HEK293 (cell line): Measurements from ENCODE around the gene PLAAT4.

ENCODE experiments used
- HOXC10 ChIP-seq: sonication (generic); formaldehyde crosslinking; IDR thresholded peaks from 2 replicates; pipeline ENCODE4 v1.8.1; 2023; ENCODE audit warnings: mild to moderate bottlenecking, missing genetic modification reagents
- YY1 ChIP-seq: fragments of 450-650 bp; formaldehyde crosslinking; IDR thresholded peaks from 2 replicates; pipeline ENCODE4 v1.5.1; 2018; ENCODE audit warnings: missing biosample characterization, missing genetic modification characterization
- ZNF548 ChIP-seq: fragments of 450-650 bp; formaldehyde crosslinking; IDR thresholded peaks from 2 replicates; pipeline ENCODE4 v1.5.1; 2016; ENCODE audit warnings: missing biosample characterization, missing genetic modification characterization
- TF ChIP-seq, protein P1 (sequence below): fragments of 450-650 bp; formaldehyde crosslinking; IDR thresholded peaks from 2 replicates; pipeline ENCODE4 v1.5.1; 2016; ENCODE audit warnings: missing biosample characterization, missing genetic modification characterization
- TF ChIP-seq, protein P2 (sequence below): fragments of 450-650 bp; formaldehyde crosslinking; IDR thresholded peaks from 2 replicates; pipeline ENCODE4 v1.5.1; 2016; ENCODE audit warnings: missing biosample characterization, missing genetic modification characterization
- TF ChIP-seq, protein P3 (sequence below): fragments of 450-650 bp; formaldehyde crosslinking; IDR thresholded peaks from 2 replicates; pipeline ENCODE4 v1.5.1; 2016; ENCODE audit warnings: missing biosample characterization, missing genetic modification characterization

DNA sequence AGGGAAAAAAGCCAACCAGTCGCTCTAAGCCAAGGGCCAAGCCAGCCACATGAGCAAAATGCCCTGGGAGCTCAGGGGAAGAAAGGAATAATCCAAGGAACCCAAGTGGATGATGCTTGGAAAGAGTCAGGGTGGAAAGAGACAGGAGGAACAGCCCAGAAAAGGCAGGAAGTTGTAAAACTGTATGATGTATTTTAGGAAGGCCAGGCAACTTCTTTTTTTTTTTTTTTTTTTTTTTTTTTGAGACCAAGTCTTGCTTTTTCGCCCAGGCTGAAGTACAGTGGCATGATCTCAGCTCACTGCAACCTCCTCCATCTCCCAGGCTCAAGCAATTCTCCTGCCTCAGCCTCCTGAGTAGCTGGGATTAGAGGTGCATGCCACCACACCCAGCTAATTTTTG is 29.1 kb upstream of the PLAAT4 start:
- TF ChIP-seq, protein P1, sequence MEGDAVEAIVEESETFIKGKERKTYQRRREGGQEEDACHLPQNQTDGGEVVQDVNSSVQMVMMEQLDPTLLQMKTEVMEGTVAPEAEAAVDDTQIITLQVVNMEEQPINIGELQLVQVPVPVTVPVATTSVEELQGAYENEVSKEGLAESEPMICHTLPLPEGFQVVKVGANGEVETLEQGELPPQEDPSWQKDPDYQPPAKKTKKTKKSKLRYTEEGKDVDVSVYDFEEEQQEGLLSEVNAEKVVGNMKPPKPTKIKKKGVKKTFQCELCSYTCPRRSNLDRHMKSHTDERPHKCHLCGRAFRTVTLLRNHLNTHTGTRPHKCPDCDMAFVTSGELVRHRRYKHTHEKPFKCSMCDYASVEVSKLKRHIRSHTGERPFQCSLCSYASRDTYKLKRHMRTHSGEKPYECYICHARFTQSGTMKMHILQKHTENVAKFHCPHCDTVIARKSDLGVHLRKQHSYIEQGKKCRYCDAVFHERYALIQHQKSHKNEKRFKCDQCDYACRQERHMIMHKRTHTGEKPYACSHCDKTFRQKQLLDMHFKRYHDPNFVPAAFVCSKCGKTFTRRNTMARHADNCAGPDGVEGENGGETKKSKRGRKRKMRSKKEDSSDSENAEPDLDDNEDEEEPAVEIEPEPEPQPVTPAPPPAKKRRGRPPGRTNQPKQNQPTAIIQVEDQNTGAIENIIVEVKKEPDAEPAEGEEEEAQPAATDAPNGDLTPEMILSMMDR = no peak
- TF ChIP-seq, protein P2, sequence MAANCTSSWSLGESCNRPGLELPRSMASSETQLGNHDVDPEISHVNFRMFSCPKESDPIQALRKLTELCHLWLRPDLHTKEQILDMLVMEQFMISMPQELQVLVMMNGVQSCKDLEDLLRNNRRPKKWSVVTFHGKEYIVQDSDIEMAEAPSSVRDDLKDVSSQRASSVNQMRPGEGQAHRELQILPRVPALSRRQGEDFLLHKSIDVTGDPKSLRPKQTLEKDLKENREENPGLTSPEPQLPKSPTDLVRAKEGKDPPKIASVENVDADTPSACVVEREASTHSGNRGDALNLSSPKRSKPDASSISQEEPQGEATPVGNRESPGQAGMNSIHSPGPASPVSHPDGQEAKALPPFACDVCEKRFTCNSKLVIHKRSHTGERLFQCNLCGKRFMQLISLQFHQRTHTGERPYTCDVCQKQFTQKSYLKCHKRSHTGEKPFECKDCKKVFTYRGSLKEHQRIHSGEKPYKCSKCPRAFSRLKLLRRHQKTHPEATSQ = no peak
- no peak for TF ChIP-seq HOXC10 (CRISPR knock-in tag)
- TF ChIP-seq, protein P3, sequence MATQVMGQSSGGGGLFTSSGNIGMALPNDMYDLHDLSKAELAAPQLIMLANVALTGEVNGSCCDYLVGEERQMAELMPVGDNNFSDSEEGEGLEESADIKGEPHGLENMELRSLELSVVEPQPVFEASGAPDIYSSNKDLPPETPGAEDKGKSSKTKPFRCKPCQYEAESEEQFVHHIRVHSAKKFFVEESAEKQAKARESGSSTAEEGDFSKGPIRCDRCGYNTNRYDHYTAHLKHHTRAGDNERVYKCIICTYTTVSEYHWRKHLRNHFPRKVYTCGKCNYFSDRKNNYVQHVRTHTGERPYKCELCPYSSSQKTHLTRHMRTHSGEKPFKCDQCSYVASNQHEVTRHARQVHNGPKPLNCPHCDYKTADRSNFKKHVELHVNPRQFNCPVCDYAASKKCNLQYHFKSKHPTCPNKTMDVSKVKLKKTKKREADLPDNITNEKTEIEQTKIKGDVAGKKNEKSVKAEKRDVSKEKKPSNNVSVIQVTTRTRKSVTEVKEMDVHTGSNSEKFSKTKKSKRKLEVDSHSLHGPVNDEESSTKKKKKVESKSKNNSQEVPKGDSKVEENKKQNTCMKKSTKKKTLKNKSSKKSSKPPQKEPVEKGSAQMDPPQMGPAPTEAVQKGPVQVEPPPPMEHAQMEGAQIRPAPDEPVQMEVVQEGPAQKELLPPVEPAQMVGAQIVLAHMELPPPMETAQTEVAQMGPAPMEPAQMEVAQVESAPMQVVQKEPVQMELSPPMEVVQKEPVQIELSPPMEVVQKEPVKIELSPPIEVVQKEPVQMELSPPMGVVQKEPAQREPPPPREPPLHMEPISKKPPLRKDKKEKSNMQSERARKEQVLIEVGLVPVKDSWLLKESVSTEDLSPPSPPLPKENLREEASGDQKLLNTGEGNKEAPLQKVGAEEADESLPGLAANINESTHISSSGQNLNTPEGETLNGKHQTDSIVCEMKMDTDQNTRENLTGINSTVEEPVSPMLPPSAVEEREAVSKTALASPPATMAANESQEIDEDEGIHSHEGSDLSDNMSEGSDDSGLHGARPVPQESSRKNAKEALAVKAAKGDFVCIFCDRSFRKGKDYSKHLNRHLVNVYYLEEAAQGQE (tag by site-specific recombination) = no peak
- no peak for TF ChIP-seq ZNF548 (tag by site-specific recombination)
- no peak for TF ChIP-seq YY1 (tag by site-specific recombination)
